ENCODE data around the gene MYO3A. TPM values are rescaled to one million over a fixed set of nuclear protein-coding genes. Genes with fewer than 3 reads are reported as not detected.

MYO3A gene
- total RNA-seq, 1 experiment from 2014 or later, result not detected

DNA sequence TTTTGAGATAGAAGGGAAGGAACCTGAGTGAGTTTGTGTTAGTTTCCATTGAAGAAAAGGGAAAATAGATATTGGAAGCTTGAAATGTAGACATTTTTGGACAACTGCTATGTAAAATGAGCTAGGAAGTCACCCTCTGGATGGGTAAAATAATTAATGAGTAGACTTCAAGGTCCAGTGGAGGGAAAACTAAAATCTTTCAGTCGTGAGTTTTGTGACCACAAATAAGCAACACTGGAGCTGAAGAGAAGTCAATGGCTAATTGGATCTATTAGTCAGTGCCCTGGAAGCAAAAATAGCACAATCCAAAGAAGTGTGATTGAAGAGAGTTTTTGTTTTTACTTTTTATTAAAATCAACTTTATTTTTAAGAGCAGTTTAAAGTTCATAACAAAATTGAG lies 123.4 kb downstream of the MYO3A start:
- Histone ChIP-seq H3K9ac (ENCODE audit: low read length) (no peak overlapping the region), H3K79me2 (ENCODE audit: insufficient read depth, low read length) (no peaks in the 10 kb centered on the region), H2AFZ (ENCODE audit: low read depth, low read length, poor library complexity, severe bottlenecking) (no peak overlapping the region), H3K36me3 (ENCODE audit: control insufficient read depth in 1 of 2, insufficient read depth in 2 of 2, low read length in 2 of 2) (no peaks in the 10 kb centered on the region), H3K4me2 (ENCODE audit: low read length) (no peak overlapping the region), H3K9me3 (ENCODE audit: control insufficient read depth in 1 of 2, insufficient read depth in 1 of 2, low read depth in 1 of 2, low read length in 2 of 2) (no peaks in the 10 kb centered on the region), H3K27ac (ENCODE audit: low read depth, low read length) (no peak overlapping the region), H3K4me1 (ENCODE audit: control insufficient read depth in 1 of 2, insufficient read depth in 2 of 2, low read length in 2 of 2) (no peaks in the 10 kb centered on the region), H3K4me3 (replicated peaks in 1 of 2; ENCODE audit: low read depth in 1 of 2, low read length in 2 of 2) (no peak overlapping the region), H3K27me3 (ENCODE audit: insufficient read depth, low read length) (no peaks in the 10 kb centered on the region), H4K20me1 (ENCODE audit: insufficient read depth) (no peaks in the 10 kb centered on the region), H3K9me2 (ENCODE audit: insufficient read depth) (no peaks in the 10 kb centered on the region)
- POLR2A ChIA-PET, result no interaction called here
- RAD21 ChIA-PET (ENCODE audit: low non-redundant PET in 1 of 2, low total read pairs in 2 of 2, uncharacterized antibody in 2 of 2, unreplicated experiment in 2 of 2), result no interaction called here
- no TSS peak for BruUV-seq (replicated peaks)
- DNase-seq (ENCODE audit: low read depth, low spot score) (no peak), ATAC-seq (no peak)
- CTCF ChIA-PET, result no interaction called here
- intact Hi-C loops (cut with micrococcal nuclease), result no loop called here
- TF ChIP-seq, protein P1, sequence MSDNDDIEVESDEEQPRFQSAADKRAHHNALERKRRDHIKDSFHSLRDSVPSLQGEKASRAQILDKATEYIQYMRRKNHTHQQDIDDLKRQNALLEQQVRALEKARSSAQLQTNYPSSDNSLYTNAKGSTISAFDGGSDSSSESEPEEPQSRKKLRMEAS (IDR thresholded peaks at IDR 0.05), result no peak
- TF ChIP-seq, protein P2, sequence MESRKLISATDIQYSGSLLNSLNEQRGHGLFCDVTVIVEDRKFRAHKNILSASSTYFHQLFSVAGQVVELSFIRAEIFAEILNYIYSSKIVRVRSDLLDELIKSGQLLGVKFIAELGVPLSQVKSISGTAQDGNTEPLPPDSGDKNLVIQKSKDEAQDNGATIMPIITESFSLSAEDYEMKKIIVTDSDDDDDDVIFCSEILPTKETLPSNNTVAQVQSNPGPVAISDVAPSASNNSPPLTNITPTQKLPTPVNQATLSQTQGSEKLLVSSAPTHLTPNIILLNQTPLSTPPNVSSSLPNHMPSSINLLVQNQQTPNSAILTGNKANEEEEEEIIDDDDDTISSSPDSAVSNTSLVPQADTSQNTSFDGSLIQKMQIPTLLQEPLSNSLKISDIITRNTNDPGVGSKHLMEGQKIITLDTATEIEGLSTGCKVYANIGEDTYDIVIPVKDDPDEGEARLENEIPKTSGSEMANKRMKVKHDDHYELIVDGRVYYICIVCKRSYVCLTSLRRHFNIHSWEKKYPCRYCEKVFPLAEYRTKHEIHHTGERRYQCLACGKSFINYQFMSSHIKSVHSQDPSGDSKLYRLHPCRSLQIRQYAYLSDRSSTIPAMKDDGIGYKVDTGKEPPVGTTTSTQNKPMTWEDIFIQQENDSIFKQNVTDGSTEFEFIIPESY (IDR thresholded peaks at IDR 0.05; ENCODE audit: extremely low read depth, insufficient replicate concordance, low read length), result no peak
- TF ChIP-seq EGR1 (IDR thresholded peaks at IDR 0.05; ENCODE audit: low read depth), result no peak
- no peak for TF ChIP-seq CEBPB (IDR thresholded peaks at IDR 0.05; ENCODE audit: low read depth)
- no peak for TF ChIP-seq CBX3 (IDR thresholded peaks at IDR 0.05; ENCODE audit: low read depth)
- TF ChIP-seq, protein P3, sequence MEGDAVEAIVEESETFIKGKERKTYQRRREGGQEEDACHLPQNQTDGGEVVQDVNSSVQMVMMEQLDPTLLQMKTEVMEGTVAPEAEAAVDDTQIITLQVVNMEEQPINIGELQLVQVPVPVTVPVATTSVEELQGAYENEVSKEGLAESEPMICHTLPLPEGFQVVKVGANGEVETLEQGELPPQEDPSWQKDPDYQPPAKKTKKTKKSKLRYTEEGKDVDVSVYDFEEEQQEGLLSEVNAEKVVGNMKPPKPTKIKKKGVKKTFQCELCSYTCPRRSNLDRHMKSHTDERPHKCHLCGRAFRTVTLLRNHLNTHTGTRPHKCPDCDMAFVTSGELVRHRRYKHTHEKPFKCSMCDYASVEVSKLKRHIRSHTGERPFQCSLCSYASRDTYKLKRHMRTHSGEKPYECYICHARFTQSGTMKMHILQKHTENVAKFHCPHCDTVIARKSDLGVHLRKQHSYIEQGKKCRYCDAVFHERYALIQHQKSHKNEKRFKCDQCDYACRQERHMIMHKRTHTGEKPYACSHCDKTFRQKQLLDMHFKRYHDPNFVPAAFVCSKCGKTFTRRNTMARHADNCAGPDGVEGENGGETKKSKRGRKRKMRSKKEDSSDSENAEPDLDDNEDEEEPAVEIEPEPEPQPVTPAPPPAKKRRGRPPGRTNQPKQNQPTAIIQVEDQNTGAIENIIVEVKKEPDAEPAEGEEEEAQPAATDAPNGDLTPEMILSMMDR (IDR thresholded peaks at IDR 0.05 in 2 of 3, conservative IDR thresholded peaks at IDR 0.05 in 1 of 3; ENCODE audit: borderline replicate concordance in 1 of 3, insufficient read depth in 1 of 3, low read depth in 2 of 3, low read length in 2 of 3), result no peak

All from HCT116 (cell line).